NCI-H128 (cell line): ENCODE results near the gene JPT2.
"Not testable (repeated sequence)": the region's sequence is repeated elsewhere in the genome, so short reads cannot be mapped to it uniquely, and the experiment has no call there.

Experiments
- DNase-seq: peaks from one replicate; lab custom pipeline; 2025; ENCODE audit not compliant: unreplicated experiment; lab: John Stamatoyannopoulos, UW

Gene JPT2

DNA sequence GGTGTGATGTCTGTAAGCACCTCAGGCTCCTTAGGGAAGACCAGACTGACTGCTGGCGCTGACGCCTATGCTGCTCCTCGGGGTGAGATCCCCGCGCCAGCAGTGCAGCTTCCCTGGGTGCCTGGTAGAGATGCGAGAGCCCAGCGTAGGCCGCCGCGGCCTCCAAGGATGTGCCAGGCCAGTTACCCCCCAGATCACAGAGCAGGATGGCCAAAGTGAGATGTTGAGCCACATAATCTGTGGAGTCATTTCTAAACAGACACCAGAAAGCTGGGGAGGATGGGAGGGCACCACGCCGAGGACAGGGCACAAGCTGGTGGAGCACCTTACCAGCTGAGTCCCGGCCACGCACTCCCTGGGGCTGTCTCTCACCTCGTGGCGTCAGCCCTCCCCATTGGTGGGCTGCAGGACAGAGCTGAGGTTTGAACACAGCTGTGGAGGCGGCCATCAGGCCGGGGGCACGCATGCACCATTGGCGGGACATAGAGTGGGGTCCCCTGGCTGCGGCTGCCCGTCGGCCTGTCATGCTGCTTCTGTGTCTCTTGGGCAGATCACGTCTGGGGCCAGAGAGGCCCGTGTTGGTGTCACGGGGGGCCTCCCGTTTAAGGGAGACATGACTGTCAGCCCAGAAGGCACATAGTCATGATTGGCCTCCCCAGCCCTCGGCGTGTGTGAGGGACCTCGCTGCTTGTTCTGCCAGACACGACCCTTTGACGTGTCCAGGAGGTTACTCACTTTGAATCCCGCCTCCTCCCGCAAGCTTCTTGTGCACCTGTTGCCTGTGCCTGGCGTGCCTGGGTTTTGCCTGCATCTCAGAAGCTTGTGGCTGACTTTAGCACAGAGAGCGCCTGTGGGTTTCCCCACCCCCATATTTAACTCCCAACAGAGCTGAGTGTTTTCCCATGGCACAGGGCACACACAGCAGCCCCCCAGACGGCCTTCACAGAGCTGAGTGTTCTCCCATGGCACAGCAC is 49.9 kb downstream of the JPT2 start:
- DNase-seq, result no peak

DNA sequence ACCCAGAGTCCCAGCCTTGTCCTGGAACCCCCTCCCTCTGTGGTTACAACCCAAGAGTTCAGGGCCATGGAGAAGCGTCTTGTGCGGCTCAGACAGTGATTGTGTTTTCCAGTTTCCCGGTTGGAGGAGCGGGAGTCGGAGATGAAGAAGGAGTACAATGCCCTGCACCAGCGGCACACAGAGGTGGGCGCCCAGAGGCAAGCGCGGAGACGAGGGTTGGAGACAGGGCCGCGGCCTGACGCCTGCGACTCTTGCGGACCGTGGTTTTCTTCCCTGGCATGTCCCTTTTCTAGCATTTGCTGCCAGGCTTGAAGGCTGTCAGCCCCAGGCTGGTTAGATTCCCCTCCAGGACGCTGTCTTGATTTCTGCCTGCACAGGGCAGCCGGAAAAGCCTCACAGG is 50.9 kb downstream of the JPT2 start:
- no peak for DNase-seq

DNA sequence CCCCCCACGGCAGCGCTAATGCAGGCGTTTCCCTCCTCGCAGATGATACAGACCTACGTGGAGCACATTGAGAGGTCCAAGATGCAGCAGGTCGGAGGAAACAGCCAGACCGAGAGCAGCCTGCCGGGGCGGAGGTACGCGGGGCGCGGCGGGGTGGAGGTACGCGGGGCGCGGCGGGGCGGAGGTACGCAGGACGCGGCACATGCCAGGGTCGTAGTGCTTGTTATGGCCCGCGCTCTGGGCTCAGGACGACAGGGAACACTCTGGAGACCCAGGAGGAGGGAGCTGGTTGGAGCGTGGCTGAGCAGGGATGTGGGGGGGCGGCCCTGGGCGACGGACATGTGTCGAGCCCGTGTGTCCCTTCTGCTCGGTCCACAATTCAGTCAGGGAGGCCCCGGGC is 51.4 kb downstream of the JPT2 start:
- no peak for DNase-seq

DNA sequence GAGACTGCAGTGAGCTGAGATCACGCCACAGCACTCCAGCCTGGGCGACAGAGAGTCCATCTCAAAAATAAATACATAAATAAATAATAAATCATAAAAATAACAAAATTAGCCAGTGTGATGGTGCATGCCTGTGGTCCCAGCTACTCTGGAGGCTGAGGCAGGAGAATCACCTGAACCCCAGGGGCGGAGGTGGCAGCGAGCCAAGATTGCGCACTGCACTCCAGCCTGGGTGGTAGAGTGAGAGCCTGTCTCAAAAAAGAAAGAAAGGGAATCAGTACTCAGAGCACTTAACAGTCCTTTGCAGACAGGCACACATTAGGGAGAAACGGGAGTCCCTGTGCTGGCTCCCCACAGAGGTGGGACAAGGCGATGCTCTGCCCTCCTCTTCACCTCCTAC is 53.0 kb downstream of the JPT2 start:
- DNase-seq, result no peak

DNA sequence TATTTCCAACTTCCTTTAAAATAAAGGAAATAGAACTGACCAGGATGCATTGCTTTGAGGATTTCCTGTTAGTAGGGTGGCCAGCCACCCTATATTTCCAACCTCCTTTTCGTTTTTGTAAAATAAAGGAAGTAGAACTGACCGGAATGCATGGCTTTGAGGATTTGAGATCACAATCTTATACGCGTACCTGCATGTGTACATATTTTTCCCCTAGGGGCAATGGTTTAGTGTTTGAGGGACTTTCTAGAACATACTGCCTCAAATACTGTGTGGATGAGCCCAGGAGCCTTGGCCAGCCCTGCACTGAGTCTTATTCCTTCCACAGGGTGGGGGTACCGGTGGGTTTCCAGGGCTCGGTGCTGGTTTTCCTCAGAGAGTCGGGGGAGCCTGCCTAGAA is 53.5 kb downstream of the JPT2 start:
- DNase-seq, result no peak

DNA sequence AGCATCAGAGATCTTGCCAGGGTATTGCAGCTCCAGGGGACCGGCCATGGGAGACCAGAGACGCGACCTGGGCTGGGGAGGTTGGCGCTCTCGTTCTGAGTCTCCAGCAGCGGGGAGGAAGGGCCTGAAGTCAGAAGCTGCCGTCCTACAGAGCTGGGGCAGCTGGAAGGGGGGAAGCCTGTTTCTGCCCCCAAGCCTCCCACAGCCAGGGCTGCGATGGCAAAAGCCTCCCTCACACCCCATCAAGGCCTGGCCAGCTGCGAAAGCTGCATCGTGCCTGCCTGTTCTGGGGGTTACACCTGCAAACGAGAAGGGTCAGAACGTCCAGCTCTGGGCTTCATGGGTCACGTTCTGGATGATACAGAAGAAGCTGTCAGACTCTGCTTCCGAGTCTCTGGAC is 54.0 kb downstream of the JPT2 start:
- no peak for DNase-seq

DNA sequence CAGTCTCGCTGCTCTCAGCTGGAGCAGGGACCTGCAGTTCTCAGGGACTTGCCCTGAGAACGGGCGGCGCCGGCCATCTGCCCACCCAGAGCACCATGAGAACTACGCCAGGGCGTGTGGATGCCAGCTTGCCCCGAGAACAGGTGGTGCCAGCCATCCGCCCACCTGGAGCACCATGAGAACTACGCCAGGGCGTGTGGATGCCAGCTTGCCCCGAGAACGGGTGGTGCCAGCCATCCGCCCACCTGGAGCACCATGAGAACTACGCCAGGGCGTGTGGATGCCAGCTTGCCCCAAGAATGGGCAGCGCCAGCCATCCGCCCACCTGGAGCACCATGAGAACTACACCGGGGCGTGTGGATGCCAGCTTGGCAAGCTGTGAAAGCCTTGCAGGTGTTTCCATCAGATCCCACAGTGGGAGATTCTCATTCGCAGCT is 54.5 kb downstream of the JPT2 start:
- DNase-seq, result not testable (repeated sequence)

DNA sequence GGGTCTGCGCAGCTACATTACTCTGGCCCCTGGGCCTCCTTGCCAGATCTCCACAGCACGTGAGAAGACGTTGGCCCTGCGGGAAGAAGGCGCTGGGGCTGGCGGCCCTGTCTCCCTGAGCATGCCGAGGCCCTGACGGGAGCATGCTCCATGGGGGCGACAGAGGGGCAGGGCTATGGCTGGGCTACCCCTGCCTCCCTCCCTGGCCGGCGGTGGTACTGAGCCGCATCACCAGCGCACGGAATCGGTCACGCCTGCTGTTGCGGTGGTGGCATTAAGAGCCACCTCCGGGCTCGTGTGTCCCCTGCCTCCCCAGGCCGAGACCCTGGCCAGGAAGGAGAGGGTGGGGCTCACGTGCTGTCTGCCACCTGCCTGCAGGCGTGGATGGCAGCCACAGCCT is 56.0 kb downstream of the JPT2 start:
- DNase-seq, result no peak

DNA sequence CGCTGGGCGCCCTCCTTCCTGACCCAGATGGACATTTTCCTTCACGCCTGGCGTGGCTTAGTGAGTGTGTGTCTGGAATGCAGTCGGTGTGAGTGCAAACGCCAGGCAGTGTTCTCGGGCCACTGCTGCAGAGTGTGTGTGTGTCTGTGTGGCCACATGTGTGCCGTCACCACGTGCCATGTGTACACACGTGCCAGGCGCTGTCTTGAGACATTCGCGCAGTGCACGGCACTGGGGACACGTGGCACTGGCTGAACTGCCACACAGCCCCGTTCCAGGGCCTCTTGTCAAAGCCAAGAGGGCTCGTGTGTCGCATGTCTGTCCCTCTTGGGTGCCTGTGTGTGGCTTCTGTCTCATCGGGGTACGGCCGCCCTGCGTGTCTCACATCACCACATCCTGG is 56.7 kb downstream of the JPT2 start:
- no peak for DNase-seq

DNA sequence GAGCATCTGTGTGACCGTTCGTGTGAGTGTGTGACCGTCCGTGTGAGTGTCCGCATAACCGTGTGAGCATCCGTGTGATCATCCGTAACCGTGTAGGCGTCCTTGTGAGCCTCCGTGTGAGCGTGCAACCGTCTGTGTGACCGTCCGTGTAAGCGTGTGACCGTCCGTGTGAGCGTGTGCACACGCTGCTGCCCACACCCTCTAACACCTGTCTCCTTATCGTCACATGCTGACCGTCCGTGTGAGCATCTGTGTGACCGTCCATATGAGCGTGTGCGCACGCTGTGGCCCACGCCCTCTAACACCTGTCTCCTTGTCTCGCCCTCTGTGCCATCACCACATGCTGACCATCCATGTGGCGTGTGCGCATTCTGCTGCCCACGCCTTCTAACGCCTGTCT is 62.2 kb downstream of the JPT2 start:
- no peak for DNase-seq

DNA sequence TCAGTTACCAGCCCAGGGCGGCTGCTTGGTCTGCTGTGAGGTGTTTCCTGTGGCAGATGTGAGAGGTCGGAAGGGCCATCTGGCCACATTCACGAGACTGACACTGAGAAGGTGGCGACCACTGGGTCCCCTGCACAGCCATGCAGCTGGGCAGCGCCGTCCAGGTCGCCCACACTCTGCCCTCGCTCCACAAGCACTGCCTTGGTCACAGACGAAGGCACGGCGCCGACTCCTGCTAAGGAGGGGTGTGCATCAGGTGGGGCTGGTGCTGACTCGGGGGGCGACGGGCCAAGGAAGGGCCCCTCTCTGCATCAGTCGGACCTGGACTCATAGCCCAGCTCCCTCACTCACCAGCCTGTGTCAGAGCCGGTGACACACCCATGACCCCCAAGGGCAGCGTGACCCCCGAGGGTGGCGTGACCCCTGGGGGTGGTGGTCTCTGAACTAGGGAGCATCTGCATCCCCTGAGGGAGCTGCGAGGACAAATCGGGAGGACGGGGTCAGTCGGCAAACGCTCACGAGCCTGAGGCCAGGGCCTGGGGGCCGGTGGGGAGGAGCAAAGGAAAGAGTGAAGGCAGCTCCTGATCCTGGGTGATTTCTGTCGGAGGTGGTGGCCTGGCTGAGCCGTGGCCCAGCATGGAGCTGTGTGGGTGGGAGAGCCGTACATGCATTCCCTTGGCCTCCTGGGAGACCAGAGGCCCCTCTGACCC is 62.9 kb downstream of the JPT2 start:
- no peak for DNase-seq

DNA sequence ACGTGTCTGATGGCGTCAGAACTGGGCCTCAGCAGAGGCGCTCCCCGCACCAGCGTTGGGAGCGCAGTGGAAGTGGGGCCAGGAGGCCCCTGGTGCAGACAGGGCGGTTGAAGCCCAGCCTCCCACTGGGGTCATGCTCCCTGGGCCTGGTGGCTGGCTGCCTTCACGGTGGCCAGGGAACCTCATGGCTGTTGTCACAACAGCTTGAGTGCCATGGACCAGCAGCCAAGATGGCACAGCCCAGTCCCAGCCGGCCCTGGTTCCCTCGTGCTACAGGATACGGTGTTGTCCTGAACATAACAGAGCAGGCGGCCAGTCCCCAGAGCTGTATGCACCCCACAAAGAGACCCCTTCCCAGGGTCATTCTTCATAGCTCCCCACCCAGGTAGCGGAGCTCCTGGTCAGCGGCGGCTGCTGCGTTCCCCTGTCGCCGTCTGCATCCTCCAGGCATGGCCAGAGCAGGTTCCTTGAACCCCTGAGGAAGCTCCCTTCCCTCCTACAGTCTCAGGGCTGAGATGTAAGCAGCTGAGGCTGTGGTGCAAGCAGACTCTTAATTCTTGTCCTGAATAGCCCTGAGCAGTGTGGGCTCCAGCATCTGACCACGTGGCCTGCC is 63.6 kb downstream of the JPT2 start:
- DNase-seq, result no peak

DNA sequence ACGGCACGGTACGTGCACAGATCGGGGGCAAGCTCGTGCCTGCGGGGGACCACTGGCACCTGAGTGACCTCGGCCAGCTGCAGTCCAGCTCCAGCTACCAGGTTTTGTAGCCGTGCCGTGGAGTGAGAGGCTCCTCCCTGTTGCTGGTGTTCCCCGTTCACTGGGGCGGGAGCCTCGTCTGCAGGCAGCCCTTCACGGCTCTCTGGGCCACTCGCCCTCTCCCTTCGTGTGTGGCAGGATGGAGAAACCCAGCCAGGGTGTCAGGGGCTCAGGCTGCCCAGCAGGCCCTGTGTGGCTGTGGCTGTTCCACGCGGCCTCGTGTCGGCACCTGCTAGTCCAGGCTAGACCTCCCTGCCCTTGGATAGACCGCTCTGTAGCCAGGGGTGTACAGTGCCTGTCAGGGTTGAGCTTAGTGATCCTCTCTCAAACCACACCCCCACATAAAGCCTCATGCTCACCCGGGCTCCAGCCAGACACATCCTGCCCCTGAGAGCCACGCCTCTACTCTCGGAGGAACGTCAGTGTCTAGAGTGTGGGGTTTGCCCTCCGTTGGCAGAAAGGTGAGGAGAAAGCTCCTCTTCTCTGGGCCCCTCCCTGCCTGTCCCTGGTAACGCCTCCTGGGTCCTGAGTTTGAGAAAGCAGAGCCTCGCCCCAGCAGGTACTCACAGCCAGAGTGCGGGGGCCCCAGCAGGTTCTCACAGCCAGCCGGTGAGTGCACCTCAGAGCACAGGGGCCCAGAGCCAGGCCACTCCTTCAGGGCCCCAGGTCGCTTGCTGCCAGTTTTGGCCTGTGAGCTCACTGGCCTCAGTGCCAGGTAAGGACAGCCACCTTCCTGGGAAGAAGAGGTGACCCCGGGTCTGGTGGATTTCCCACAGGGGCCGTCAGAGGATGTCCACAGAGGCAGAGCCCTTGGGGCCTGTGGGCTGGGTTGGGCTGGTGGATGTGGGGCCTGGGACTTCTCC is 65.6 kb downstream of the JPT2 start:
- no peak for DNase-seq

DNA sequence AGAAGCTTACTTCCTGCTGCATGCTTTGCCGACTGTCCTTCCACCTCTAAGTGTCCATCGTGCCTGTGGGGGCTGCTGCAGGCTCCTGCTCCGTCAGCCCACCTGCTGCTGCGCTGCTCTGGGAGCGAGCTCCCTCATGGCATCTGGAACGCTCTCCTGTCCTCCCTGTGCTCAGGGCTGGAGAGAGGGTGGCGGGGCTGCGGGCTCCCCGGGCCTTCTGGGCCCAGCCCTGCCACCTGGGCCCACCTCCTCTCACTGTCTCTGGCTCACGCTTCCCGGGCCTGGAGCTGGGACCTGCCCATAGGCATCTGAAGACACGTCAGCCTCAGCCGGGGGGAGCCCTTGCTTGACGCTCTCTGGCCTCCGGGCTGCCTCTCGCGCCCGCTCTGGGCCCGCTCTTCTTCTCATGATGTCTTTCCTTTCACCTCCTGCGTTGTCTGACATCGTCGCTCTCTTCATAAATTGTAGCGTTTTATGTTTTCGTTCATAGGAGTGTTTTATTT is 66.3 kb downstream of the JPT2 start:
- no peak for DNase-seq

DNA sequence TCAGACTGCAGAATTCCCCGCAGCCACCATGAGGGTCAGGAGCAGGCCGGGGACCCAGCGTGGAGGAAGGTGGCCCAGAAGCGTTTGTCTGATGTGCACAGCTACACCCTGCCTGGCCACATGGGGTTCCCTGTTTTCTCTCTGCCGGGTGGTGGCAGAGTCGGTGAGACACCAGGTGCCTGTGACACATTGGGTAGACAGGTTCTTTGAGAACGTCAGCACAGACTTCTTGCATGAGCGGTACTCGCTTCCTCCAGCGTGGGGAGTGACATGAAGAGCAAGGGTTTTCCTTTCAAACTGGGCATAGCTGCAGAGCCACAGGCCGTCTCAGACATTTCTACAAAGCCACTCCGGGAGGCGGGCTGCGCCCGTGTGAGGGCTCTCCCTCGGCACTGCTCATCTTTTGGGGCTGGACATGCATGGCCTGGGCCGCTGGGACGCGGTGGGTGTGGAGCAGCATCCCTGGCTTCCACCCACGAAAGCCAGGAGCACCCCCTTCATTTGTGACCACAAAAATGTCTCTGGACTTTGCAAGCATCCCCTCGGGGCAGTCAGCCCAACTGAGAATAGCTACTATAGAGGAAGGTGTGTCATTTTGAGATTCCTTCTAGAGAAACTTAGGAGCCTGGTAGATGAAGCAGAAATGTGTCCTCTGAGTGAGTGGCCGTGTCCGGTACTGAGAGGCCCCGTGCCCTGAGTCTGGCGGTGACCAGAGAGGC is 67.3 kb downstream of the JPT2 start:
- DNase-seq, result no peak

DNA sequence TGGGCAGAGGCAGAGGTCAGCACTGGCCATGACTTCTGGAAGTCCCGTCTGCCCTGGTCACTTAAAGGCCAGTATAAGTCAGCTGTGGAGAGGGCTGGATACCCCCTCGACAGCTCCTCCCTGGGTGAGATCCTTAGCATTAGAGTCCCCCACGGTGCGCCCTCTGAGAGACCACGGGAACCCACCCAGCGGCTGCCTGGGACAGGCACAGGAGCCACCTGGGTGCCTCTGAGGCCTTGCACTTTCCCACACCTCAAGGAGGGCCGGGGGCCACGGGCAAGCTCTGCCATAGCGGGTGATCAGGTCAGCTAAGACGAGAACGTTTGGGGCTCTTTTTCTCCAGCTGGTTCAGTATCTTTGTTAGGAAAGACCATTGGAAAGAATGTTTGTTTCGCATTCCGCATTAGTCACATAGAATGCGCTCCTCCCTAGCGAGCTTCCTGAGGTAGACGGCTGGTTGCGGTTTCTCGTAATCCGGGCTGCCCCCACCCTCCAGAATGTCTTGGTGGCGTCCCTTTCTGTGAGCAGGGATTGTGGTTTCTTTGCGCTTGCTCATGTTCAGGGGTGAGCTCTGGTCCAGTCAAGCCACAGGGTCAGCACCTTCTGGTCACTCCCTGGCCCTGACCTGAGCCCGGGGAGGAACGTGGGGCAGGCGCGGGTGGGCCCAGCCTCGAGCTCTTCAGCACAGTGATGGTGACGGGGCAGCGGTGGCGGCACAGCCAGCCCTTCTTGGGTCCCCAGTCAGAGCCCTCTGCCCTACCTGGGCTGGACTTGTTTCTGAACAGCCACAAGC is 68.0 kb downstream of the JPT2 start:
- no peak for DNase-seq

DNA sequence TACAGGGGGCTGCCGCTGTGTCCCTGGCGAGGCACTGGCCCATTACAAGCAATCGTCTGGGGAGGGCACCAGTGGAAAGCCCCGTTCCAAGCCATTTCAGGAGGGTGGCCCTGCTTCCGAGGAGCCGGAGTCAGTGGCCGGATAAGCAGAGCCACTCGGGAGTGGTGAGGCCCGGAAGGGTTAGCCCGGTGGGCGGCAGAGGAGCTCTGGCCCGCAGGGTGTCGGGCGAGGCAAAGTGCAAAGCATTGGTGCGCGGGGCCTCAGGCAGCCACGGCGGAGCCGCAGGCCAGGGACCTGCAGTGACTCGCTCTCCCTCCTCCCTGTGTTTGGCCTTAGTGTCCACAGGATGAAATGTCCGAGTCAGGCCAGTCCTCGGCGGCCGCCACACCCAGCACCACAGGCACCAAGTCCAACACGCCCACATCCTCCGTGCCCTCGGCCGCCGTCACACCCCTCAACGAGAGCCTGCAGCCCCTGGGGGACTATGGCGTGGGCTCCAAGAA is 68.7 kb downstream of the JPT2 start:
- no peak for DNase-seq

DNA sequence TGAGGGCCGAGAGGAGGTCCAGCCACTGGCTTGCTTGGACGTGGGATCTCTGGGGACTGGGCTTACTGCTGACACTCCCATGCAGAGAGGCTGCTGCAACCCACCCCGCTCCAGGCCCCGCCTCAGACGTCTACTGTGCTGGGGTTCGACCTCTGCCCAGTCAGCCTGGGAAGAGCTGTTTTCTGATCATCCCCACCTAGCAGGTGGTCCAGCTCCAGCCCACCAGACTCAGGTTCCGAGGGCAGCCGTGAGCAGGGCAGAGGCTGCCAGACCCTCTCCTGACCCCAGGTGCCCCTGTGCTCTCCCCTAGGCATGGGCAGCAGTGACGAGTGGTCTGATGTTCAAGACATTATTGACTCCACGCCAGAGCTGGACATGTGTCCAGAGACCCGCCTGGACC is 69.9 kb downstream of the JPT2 start:
- DNase-seq, result no peak
